GM21825 (cell line): ENCODE measurements around the gene ANKRD13C.
A peak's percentile ranks its signal among the peaks of the same experiment; 100 is the strongest.

Experiments used
- ATAC-seq: cut with Tn5 transposase; IDR thresholded peaks from one replicate; pipeline ENCODE4 v1.9.1; 2021; ENCODE audit warnings: mild to moderate bottlenecking, moderate library complexity; ENCODE audit not compliant: unreplicated experiment

ANKRD13C gene

GRCh38 chr1:70221238-70222121 is 133.0 kb downstream of the ANKRD13C start, which contains the start of gene SRSF11:
Gene SRSF11, plus strand, starts transcription at chr1:70221380. Its CDS starts 257 bp downstream, at chr1:70221637.
- ATAC-seq, result peak; percentile 95

- ATAC-seq, result peak; percentile 3
Measured at GRCh38 chr1:70220517-70221237, 133.8 kb downstream of the ANKRD13C start.

- no peak for ATAC-seq
Measured at GRCh38 chr1:70220015-70220414, 134.5 kb downstream of the ANKRD13C start.

GRCh38 chr1:70211541-70211940 is 143.0 kb downstream of the ANKRD13C start:
- ATAC-seq, result no peak

- ATAC-seq, result no peak
Measured at GRCh38 chr1:70210820-70211219, 143.7 kb downstream of the ANKRD13C start.
